Fibroblast of peridontal ligament (primary cell): ENCODE data around the gene TXNRD1.
A peak's percentile ranks its signal among the peaks of the same experiment; 100 is the strongest.
"Not testable (repeated sequence)": the region's sequence is repeated elsewhere in the genome, so short reads cannot be mapped to it uniquely, and the experiment has no call there.

Source experiments
- DNase-seq: peaks from one replicate; pipeline ENCODE4 v3.0.0-alpha.2; 2010; ENCODE audit errors: extremely low read depth

Gene TXNRD1

GRCh38 chr12:104190641-104191176, 24.9 kb upstream of the TXNRD1 start:
- no peak for DNase-seq

DNA sequence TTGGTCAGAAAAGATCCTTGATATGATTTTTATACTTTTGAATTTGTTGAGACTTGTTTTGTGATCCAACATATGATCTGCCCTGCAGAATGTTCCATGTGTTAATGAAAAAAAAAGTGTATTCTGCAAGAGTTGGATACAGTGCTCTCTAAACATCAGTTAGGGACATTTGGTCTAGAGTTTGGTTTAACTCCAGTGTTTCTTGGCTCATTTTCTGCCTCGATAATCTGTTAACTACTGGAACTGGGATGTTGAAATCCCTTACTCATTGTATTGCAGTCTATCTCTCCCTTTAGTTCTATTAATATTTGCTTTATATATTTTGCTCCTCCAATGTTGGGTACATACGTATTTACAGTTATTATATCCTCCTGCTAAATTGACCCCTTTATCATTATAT, 18.3 kb upstream of the TXNRD1 start:
- peak; percentile 84 for DNase-seq

DNA sequence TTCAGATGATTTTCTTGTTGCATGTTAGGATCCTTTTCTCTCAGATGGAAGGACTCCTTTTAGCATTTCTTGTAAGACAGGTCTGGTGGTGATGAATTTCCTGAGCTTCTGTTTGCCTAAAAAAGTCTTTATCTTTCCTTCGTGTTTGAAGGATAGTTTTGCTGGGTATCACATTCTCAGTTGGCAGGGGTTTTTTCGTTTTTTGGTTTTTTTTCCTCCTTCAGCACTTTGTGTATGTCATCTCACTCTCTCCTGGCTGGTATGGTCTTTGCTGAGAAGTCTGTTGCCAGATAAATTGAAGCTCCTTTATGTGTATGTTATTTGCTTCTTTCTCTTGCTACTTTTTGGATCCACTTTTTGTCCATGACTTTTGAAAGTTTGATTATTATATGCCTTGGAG, 15.6 kb upstream of the TXNRD1 start:
- no peak for DNase-seq

DNA sequence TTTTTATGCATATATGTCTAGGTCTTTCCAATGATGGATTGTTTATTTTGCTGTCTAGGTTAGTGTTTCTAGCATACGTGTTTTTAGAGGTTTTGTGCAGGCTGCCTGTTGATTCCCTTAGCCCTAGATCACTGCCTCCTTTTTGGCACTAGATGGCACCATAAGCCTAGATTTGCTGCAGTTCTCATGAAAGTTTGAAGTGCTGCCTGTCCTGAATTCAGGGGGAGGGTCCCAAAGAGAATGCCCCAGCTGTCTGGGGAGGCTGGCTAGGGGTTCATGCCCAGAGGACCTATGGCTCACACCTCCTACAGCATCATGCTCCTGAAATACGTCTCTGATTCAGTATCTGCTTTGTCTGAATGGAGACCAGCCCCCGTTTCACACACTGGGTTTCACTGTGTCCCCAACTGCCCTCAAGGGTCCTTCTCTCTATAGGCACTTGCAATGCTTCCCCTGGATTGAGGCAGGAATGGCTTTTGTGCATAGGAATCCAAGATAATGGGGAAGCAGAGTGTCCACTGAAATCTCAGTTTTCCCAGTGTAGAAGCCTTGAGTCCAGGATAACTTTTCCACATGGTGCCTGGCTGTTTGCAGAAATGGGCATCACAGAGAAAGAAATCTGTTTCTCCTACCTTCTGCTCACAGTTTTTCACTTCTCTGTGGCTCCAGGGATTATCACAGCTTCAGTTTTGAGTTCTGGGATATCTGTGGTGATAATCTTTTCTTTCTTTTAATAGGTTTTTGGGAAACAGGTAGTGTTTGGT, 14.2 kb upstream of the TXNRD1 start:
- DNase-seq, result peak; percentile 79

DNA sequence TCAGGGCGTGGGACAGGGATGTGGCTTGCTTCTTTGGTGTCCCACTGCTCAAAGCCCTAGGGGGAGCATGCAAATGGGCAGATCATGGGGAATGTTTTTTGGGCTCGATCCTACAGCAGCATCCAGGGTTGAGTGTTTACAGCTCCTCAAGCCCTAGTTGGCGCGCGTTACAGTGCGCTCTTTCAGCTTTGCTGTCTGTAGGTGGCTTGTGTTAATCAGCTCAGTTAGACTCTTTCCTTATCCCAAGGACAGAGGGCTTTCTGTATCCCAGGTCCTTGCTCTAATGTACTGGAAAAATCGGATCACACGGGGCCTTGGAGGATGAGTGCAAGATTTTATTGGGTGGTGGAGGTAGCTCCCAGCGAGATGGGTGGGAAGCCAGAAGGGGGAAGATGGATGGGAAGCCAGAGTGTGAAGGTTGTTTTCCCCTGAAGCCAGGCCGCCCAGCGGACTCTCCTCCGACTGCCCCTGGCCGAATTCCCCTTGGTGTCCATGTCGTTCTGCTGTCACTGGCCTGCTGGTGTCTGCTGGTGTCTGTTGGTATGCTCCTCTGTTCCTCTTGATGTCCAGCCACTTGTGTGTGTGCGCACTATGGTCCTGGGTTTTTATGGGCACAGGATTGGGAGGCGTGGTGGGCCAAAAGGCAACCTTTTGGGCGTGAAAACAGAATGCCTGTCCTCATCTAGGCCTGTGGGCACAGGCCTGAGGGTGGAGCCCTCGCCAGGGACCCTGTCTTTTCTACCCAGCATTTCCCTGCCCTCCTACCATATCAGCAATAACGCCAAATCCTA, 10.7 kb upstream of the TXNRD1 start:
- no peak for DNase-seq

- no peak for DNase-seq
These were observed 8.0 kb upstream of the TXNRD1 start for GRCh38 chr12:104207416-104208205.

- DNase-seq, result peak; percentile 30
These were observed 3.1 kb upstream of the TXNRD1 start for GRCh38 chr12:104212516-104212915.

DNA sequence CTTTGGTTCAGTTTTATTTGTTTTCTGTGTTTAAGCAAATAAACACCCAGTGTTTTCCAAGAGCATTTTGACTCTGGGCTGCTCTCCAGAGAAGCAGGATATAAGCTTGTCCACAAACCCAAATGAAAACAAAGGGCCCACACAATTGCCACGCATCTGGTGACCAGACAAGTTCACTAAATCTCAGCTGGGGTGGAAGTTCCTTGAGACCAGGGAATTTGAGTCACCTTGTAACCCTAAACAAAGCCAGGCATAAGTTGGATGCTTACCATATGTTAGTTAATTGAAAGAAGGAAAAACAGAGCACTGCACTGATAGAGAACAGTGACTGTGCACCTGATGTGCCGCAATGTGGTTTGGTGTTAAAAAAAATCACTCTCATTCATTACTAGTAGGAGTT, 1.6 kb upstream of the TXNRD1 start:
- peak; percentile 91 for DNase-seq

GRCh38 chr12:104216521-104216924, 944 bp downstream of the TXNRD1 start:
- DNase-seq, result no peak

DNA sequence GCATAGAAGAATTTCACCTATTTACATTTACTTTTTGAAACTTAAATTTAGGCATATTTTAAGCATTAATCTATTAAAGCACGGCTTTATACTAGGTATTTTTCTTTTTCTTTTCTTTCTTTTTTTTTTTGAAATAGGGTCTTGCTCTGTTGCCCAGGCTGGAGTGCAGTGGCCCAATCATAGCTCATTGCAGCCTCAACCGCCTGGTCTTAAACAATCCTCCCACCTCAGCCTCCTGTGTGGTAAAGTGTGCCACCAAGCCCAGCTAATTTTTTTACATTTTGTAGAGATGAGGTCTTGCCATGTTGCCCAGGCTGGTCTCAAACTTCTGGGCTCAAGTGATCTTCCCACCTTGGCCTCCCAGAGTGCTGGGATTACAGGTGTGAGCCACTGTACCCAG, 2.9 kb downstream of the TXNRD1 start:
- DNase-seq, result not testable (repeated sequence)

GRCh38 chr12:104218935-104219334, 3.4 kb downstream of the TXNRD1 start:
- peak; percentile 46 for DNase-seq

DNA sequence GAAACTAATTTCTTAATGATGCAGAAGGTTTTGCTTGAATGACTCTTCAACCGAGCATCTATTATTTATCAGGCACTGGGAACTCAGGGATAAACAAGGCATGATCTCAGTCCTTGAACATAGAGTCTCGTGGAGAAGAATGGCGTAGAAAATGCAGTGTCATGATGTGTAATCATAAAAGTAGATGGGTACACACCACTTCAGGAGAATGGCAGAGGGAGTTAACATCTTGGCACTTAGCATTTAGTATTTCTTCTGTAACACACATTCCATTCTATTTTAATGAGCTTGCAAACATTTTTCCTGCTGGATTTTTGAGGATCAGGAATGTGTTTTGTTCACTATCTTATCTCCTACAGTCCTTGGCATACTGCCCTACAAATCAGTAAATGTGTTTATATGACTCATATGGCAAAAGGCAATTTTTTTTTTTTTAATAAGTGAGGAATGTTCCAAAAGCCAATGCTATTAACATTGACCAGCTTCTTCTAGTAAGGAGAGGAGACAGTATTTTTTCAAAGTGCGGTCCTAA, 3.8 kb downstream of the TXNRD1 start:
- DNase-seq, result peak; percentile 98

- peak; percentile 81 for DNase-seq
These were observed 4.4 kb downstream of the TXNRD1 start for GRCh38 chr12:104219908-104220404.

GRCh38 chr12:104220931-104221330, 5.4 kb downstream of the TXNRD1 start:
- DNase-seq, result no peak

- DNase-seq, result no peak
These were observed 7.4 kb downstream of the TXNRD1 start for GRCh38 chr12:104222976-104223375.

- DNase-seq, result no peak
These were observed 8.1 kb downstream of the TXNRD1 start for GRCh38 chr12:104223712-104224111.

GRCh38 chr12:104226672-104227071, 11.1 kb downstream of the TXNRD1 start:
- DNase-seq, result no peak

DNA sequence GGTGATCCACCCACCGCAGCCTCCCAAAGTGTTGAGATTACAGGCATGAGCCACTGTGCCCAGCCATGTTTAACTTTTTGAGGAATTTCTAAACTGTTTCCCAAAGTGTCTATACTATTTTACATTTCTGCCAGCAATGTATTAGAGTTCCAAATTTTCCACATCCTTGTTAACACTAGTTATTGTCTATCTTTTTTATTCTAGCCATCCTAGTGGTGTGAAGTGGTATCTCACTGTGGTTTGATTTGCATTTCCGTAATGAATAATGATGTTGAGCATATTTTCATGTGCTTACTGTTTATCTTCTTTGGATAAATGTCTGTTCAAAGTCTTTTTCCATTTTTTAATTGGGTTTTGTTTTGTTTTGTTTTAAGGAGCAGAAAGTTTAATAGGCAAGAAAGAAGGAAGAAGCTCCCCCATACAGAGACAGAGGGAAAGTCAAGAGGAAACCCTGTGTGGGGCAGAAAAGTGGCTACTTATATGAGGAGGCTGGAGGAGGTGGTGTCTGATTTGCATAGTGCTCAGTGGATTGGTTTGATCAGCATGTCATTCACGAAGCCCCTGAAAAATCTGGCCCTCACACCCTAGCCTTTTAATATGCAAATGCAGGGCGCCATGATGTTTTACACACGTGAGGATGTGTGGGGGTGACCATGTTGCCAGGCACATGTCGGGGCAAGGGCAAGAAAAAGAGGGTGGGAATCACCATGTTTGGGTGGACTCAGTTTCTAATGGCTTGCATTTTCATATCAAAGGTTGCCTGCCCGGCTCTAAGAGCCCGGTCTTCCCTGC, 14.9 kb downstream of the TXNRD1 start:
- no peak for DNase-seq

GRCh38 chr12:104232609-104233280, 17.2 kb downstream of the TXNRD1 start:
- DNase-seq, result no peak

GRCh38 chr12:104234926-104235499, 19.4 kb downstream of the TXNRD1 start:
- DNase-seq, result no peak
